ENCODE data around the gene NRARP.

NRARP gene

DNA sequence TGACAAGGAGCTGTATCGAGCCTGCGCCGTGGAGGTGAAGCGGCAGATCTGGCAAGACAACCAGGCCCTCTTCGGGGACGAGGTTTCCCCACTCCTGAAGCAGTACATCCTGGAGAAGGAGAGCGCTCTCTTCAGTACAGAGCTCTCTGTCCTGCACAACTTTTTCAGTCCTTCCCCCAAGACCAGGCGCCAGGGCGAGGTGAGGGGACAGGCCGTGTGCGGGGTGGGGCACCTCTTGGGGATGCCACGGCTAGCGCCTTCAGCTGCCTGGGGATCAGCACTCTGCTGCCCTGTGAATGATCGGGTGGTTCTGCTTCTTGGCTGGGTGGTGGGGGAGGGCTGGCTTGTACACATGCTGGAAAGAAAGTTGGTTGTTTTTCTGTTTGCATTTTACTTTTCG, 45.2 kb downstream of the NRARP start:
- DNase-seq (ENCODE audit: low spot score) = no peak

DNA sequence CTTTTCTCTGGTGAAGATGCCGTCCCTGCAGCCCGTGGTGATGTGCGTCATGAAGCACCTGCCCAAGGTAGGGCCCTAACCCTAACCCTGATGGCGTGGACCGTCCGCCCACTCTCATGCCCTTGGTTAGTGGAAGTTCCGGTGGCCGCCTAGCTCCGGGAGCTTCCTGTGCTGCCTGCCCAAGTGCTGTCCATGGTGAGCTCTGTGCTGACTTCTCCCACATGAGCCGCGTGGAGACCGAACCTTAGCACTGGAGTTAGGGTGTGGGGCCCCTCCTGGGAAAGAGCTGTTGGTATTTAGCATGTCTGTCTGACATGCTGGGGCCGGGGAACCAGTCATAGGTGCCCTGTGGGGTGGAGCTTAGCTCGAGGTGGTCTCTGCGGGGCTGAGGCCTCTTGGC, 45.7 kb downstream of the NRARP start:
- no peak for DNase-seq (ENCODE audit: low spot score)

DNA sequence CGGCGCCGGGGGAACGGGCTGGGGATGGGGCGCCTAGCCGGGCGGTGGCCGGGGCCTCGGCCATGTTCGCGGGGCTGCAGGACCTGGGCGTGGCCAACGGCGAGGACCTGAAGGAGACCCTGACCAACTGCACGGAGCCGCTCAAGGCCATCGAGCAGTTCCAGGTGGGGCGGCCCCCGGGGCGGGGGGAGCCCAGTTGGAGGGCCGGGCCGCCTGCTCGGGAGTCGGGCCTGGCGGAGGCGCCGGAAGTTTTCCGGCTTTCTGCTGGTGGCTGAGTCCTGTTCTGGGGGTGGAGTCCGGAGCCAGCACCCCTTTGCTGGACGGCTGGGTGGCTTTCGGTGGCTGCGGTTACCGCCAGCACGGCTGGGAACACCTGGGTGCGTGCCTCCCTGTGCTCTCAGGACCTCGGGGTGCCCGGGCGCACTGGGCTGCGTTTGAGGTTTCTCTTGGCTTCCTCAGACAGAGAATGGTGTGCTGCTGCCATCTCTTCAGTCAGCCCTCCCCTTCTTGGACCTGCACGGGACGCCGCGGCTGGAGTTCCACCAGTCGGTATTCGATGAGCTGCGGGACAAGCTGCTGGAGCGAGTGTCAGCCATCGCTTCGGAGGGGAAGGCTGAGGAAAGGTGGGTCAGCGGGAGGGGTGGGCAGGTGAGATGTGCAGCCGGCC, 46.5 kb downstream of the NRARP start:
- DNase-seq (ENCODE audit: low spot score) = no peak

DNA sequence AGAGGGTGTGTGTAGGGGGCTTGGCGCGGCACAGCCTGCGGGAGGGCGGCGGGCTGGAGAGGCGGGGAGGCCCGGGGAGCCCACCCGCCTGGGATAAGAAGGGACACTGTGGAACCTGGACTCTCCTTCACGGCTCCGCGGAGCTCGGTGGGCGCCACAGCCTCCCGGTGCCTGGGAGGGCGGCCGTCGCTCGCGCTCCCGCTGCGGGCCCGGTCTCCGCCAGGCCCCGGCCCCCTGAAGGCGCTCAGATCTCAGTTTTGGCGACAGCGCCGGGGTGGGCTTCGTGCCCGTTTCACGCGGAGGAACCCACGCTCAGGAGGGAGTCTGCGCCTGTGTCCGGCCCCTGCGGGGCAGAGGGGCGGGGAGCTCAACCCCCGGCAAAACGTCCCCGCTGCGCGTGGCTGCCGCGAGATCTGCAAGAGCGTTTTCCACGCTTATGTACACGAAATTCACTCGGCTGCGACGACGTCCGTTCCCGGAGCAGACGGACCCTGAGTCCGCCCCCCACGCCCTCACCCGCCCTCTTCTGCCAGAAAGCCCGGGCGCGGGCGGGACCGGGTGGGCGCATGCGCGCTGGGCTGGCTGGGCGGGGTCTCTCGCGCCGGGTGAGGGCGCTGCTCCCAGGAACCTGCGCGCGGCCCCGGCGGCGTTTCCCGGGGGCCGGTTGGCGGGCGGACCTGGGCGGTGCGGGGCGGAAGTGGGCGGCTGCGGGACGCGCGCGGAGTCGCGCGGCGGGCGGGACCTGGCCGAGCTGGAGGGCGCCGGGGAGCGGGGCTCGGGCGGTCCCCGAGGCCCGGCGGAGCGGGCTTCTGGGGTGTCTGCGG, 47.2 kb downstream of the NRARP start, which contains the start of gene NELFB:
NELFB (plus strand) TSS at position 704 of the 824 bp plus-strand sequence.
- peak; percentile 100 for DNase-seq (ENCODE audit: low spot score)

DNA sequence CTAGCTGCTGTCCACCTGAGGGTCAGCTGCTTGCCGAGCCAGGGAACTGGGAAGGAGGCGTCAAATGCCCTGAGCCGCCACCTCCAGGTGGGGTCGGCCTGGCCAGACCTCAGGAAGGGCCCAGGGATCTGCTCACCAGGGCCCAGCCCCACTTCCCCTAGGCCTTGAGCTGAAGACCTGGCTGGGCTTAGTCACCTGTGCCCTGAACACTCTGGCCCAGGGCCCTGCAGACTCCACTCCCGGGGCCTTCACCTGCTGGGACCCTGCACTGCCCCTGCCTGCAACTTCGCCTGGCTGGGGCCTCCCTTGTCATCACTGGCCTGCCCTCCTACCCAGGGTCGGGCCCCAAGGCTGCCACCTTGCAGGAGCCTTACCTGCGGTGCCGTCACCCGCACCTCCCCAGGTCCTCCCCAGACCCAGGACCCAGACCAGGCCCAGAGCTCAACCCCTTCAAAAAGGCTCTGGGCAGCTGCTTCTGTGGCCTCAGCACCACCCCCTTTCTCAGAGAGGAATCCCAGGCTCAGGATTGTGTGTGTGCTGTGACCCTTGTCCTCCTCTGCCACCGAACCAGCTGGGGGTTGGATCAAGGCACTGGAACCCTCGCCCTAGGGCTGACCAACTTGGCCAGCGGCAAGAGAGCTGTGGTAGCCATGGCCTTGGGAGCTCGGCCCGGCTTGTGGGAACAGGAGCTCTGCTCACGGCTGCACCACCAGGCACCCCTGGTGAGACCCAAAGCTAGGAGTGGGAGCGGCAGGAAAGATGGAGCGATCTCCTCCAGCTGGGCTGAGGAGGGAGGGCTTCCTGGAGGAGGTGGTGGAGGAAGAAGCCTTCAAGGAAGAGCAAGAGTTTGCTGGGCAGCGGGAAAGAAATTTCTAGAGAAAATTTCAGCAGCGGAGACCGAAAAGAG, 48.1 kb downstream of the NRARP start:
- no peak for DNase-seq (ENCODE audit: low spot score)

DNA sequence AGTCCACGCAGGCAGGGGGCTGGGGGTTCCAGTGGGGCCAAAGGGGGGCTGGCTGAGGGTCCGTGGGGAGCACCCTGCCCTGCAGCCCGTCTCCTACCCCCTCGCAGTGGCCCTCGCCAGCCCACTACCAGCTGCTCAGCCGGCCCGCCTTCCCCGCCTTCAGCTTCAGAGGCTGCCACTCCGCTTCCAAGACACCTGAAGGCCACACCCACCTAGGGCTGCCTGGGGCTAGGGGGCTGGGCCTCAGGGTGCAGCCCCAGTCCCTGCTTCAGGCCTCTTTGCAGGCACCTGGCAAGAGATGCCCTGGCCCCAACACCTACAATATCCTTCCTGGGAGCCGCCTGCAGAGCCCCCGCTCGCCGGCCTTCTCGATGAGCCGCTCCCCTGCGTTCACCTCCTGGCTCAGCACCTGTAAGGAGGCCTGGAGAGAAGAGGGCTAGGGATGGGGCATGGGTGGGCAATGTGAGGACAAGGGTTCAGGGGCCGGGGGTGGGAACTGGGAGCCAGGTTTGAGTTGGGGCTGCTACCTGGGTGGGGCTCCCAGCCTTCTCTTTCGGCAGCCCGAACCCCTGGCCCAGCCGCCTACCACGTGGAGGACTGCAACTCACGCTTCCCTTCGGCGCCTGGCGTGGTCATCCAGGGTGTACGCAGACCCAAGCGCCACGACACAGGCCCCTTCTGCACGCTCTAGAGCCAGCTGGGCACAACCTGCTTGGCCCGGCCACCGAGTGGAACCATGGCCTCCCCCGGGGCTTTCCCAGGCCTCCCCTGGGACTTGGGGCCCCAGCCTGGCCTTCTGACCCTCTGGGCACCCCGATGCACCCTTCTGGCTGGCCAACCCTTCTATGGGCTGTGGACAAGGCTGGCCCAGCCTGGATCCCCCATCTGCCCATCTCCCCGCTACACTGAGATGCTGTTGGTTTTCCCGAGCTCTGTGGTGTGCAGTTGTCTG, 49.2 kb downstream of the NRARP start:
- peak; percentile 79 for DNase-seq (ENCODE audit: low spot score)

DNA sequence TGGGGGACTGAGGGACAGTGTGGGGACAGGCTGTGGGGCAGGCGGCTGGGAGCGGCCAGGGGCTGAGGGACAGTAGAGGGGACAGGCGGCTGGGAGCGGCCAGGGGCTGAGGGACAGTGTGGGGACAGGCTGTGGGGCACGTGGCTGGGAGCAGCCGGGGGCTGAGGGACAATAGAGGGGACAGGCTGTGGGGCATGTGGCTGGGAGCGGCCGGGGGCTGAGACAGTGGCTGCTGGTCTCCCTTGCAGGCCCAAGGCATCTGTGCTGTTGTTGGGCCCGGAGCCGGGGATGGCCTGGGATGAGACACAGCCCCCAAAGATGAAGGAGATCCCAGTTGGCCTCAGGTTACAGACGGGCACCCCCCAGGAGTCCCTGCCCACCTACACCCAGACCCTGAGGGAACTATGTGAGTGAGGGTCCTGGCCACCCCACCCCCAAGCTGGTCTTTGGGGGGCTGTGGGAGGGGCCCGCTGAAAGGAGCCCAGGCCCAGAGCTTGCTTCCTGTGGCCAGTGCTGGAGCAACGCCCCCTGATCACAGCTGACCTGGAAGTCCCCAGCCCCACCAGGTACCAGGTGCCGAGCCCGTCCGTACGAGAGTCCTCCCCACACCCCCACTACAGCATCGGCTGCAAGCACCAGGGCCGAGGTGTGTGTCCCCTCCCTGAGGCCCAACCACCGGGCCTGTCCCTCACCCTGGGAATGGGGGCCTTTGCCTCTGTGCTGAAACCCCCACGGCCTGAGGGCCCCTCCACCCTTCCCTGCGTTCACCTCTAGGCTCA, 50.4 kb downstream of the NRARP start:
- DNase-seq (ENCODE audit: low spot score) = no peak

DNA sequence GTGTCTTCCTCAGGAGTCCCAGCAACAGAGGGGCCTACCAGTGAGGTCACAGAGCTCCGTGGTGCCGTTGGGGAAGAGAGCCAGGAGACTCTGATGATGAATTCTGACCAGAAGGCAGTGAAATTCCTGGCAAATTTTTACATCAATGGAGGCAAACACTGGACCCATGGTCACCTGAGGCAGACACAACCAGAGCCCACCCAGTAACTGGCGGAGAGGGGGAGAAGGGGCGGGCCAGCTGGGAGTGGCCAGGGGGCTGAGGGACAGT, 50.9 kb downstream of the NRARP start, which contains the start of gene STPG3:
STPG3 (plus strand) TSS at position 93 of the 268 bp plus-strand sequence; CDS start at position 94, 1 bp downstream.
- no peak for DNase-seq (ENCODE audit: low spot score)

DNA sequence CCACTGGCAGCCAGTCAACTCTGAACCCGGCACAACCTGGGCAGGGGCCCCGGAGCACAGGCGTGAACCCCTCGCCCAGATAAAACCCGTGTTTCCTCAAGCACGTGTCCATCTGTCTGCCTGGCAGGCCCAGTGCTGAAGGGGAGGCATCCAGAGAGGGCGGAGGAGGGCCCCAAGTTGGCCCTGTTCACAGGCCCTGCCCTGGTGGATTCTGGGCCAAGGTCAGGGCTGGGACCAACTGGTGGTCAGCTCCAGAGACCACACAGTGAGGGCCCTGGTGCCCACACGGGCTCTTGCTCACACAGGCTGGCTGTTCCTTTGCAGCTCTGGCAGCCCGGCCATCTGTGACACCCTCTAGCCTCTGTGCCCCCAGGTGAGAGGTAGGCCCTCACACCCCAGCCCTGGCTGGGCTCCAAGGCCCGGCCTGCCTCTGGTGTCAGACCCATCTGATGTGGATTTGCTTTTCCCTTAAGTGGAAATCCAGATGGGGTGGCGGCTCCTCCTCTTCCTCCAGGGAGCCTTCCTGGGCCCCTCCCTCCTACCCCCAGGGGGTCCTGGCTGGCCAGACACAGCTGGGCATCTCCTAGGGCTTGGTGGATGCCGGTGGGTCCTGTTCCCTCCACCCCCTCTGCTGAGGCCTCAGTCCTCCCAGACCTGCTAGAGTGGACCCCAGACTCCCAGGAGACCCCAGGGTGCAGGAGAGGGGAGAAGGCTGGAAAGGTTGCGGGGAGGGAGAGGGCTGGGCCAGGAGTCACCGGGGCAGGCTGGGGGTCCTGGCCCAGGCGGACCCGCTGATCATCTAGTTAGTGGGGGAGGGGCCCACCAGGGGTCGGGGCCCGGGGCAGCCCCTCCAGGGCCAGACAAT, 51.5 kb downstream of the NRARP start:
- no peak for DNase-seq (ENCODE audit: low spot score)

Data from iPS-NIHi11 (cell line).